Rectal smooth muscle tissue (tissue), 1 donor: ENCODE results near the gene TIMM22.
"Not testable (repeated sequence)": the region's sequence is repeated elsewhere in the genome, so short reads cannot be mapped to it uniquely, and the experiment has no call there.

Source experiments
- H3K27ac ChIP-seq: one replicate; pipeline ENCODE4 v1.7.0; 2013; ENCODE audit warnings: low read depth, low read length, inconsistent platforms
- H3K27me3 ChIP-seq: one replicate; pipeline ENCODE4 v1.7.0; 2013; ENCODE audit warnings: low read length; ENCODE audit not compliant: control insufficient read depth, insufficient read depth
- H3K36me3 ChIP-seq: one replicate; pipeline ENCODE4 v1.7.0; 2013; ENCODE audit warnings: low read length; ENCODE audit not compliant: control insufficient read depth, insufficient read depth
- H3K4me1 ChIP-seq: one replicate; pipeline ENCODE4 v1.7.0; 2013; ENCODE audit warnings: low read length; ENCODE audit not compliant: control insufficient read depth, insufficient read depth
- H3K4me3 ChIP-seq: one replicate; pipeline ENCODE4 v1.7.0; 2013; ENCODE audit warnings: low read length
- H3K9ac ChIP-seq: one replicate; pipeline ENCODE4 v1.7.0; 2013; ENCODE audit warnings: low read length

TIMM22 gene

DNA sequence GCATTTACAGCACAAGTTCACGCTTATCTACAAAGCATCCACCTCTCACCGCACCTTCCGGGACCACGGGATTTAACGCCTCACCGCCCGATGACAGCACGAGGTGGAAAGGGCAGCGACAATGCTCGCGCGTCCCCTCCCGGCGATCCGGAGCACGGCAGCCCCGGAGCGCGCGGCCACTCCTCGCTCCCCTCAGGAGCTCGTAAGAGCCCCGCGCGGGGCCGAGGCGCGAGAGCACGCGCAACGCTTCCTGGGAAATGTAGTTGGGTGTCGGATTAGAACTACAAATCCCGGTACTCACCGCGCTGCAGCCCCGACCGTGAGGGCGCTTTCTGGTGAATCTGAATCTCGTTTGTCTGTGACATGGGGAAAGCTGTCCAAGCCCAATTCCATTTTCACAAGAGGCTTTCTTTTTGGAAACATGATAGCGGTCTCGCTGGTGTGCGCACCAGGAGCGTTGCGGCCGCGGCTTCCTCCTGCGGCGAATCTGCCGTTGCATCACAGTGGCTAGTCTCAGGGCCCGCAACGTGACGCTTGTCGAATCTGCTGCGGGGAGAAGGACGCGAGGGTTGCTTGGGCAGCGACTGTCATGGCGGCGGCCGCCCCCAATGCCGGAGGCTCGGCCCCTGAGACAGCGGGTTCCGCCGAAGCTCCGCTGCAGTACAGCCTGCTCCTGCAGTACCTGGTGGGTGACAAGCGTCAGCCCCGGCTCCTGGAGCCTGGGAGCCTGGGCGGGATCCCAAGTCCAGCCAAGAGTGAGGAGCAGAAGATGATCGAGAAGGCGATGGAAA is at the start of gene TIMM22:
Gene TIMM22 (plus strand): TSS at position 576 of the 791 bp plus-strand sequence. CDS start 14 bp downstream, at position 590.
- H3K4me1 ChIP-seq = peaks cover 25% of the 10 kb centered on the region

DNA sequence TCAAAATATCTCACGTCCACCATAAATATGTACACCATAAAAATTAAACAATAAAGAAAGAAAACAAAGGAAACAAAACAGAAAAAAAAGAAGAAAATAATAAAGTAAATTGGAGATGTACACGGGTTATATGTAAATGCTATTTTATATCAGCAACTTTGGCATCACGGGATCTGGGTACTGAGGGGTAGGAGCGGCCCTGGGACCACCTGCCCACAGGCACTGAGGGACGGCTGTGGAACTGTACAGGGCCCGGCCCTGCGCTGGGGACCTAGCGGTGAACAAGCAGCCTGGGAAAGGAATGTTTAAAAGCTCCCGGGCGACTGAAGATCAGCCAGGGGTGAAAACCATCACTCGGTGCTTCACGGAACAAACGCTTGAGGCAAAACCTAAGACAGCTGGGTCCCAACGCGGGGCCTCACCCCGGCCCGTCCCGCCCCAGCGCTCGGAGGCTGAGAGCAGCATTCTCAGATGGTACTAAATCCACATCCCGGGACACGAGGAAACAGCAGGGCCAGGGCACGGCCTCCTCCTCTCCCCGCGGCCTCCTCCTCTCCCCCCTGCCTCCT is 48.6 kb upstream of the TIMM22 start:
- Histone ChIP-seq H3K27me3 (peaks cover 3% of the 10 kb centered on the region), H3K27ac (peak overlapping the region; percentile 81), H3K4me1 (peaks cover 27% of the 10 kb centered on the region), H3K4me3 (no peak overlapping the region), H3K9ac (peak overlapping the region; percentile 4), H3K36me3 (peaks cover 2% of the 10 kb centered on the region)

More for the DNA sequence above, at the start of gene TIMM22:
- H3K27ac ChIP-seq = peak within 1 kb of the TSS; percentile 95
- H3K9ac ChIP-seq = peak within 1 kb of the TSS; percentile 89
- peaks cover 8% of the 10 kb centered on the region for H3K36me3 ChIP-seq
- H3K4me3 ChIP-seq = peak within 1 kb of the TSS; percentile 100
- no peaks in the 10 kb centered on the region for H3K27me3 ChIP-seq

DNA sequence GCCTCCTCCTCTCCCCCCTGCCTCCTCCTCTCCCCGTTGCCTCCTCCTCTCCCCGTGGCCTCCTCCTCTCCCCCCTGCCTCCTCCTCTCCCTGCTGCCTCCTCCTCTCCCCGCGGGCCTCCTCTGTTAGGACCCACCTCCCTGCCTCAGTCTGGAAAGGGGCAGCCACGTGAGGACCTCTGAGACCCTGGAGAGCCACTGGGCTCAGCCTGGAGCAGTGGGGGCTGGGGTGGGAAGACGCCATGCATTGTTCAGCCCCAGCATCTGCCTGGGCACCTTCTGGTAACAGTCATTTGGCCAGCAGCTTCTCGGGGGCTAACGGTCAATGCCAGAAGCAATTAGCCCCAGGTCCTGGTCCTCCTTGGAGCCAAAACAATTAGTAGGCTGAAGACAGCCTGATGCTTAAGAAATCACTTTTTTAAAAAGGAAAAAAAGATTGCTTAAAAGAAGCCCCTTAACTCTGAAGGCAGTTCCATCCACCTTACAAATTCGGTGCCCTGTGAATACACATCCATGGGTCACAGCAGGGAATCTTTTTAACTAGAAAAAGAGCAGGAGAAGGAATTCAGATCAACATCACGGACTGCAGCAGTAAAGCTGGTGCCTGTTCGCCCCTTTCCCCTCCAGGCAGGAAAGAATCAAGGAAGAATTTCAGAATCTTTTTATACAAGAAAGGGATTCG is 47.2 kb upstream of the TIMM22 start:
- H3K36me3 ChIP-seq = peaks cover 2% of the 10 kb centered on the region
- H3K9ac ChIP-seq = no peak overlapping the region
- no peak overlapping the region for H3K4me3 ChIP-seq
- H3K4me1 ChIP-seq = peaks cover 28% of the 10 kb centered on the region
- peak overlapping the region; percentile 73 for H3K27ac ChIP-seq
- peaks cover 3% of the 10 kb centered on the region for H3K27me3 ChIP-seq

DNA sequence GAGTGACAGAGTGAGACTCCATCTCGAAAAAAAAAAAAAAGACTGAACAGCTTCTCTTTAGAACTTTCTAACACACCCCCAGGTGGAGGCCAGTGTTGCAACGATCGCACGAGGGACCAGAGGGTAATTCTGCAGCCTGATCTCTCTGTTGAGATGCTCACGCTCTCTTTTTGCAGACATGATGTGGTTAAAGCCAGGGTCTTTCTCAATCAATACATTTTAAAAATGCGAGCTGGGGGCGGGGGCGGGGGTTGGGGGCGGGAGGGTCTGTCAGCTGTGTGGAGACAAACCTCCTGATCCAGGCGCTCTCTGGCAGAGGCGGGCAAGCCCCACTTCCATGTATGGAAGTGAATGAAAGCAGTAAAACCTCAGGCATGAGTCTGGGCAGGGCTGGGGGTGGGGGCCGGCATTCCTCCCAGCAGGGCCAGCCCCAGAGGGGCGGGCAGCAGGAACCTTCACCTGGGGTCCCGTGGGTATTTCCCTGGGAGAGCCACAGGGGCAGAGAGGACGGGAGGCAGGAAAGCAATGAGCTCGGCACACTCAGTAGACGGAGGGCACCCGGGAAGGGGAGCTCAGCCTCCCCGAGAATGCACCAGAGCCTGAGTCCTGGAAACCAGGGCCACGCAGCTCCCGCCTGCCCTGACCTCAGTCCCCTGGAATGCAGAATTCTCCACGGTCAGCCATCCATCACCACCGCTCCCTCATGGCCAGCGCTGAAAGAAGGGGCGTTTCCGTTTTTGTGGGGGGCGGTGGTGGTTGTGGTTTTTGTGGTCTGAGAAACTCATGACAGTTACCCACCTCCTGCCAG is 45.4 kb upstream of the TIMM22 start:
- Histone ChIP-seq H3K4me3 (peak overlapping the region; percentile 21), H3K36me3 (peaks cover 1% of the 10 kb centered on the region), H3K27me3 (peaks cover 3% of the 10 kb centered on the region), H3K27ac (peak overlapping the region; percentile 91), H3K9ac (no peak overlapping the region), H3K4me1 (peaks cover 28% of the 10 kb centered on the region)

DNA sequence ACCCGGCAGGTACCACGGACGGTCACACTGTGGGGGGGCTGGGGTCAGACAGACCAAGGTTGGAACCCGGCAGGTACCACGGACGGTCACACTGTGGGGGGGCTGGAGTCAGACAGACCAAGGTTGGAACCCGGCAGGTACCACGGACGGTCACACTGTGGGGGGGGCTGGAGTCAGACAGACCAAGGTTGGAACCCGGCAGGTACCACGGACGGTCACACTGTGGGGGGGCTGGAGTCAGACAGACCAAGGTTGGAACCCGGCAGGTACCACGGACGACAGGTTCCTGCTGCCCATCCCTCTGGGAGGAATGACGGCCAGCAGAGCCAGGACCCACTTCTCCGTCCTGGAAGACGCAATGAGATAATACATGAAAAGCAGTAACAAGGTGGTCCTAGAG is 44.3 kb upstream of the TIMM22 start:
- peaks cover 29% of the 10 kb centered on the region for H3K4me1 ChIP-seq
- not testable (repeated sequence) for H3K9ac ChIP-seq, H3K4me3 ChIP-seq, H3K27me3 ChIP-seq, H3K36me3 ChIP-seq
- H3K27ac ChIP-seq = peak overlapping the region; percentile 66

DNA sequence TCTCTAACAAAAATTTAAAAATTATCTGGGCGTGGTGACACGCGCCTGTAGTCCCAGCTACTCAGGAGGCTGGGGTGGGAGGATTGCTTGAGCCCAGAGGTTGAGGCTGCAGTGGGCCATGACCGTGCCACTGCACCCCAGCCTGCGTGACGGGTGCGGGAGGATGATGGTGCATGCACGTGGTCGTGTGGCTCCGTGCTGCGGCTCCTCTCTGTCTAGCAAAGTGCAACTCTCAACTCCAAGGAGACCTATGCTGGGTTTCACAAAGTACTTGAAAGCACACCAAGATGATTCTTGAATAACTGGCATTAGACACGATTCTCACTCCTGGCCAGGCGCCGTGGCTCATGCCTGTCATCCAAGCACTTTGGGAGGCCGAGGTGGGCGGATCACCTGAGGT is 43.2 kb upstream of the TIMM22 start:
- Histone ChIP-seq H3K36me3 (no peaks in the 10 kb centered on the region), H3K27me3 (peaks cover 3% of the 10 kb centered on the region), H3K4me3 (no peak overlapping the region), H3K4me1 (peaks cover 33% of the 10 kb centered on the region), H3K27ac (peak overlapping the region; percentile 77), H3K9ac (no peak overlapping the region)

DNA sequence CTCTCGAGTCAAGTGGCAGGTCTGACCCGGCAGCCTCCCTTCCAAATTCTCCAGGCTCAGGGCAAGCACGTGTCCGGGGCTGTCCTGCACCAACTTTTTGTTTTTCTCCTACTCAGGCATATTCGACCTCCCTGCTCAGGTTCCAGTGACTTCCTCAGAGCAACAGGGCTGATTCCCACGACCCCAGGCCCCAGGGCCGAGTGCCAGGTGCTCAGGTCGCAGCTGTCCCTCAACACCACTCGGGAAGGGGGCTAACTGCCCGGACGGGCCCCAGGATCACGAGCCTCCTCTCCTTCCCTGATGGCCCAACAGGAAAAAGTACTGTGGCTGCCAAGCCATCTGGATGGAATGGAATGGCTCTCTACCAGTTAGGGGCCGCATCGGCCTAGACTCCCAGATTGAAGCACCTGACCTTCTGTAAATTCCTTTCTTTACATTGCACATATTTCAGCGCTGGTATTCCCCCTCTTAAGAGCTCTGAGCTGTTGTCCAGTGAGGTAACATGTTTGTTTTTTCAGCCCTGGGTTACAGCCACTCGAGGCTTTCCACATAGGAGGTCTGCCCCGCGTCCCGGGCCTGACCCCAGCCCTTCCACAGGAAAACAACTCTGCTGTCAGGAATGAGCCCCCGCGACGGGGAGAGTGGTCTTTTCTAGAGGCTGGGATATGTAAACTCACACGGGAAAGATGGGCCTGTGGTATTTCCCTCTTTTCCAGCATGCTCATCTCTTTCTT is 42.3 kb upstream of the TIMM22 start:
- Histone ChIP-seq H3K27ac (peak overlapping the region; percentile 77), H3K9ac (no peak overlapping the region), H3K4me3 (no peak overlapping the region)

DNA sequence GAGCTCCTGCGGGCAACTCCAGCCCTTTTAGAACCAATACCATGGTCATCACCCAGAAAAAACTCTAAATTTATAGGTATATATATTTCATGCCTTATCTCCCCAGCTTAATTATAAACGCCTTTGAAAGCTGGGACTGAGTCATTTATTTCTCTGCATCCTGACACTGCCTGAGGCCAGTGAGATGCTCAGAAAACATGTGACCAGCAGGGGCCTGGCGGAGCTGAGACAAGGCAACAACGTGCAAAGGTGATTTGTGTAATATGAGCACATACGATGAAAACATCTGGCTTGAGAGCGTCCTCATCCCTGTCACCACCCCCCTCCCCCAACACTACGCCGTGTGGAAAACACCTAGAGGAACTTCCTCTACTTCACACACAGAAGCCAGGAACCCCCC is 40.0 kb upstream of the TIMM22 start:
- Histone ChIP-seq H3K4me3 (no peak overlapping the region), H3K27ac (peak overlapping the region; percentile 76), H3K36me3 (no peaks in the 10 kb centered on the region), H3K9ac (no peak overlapping the region), H3K4me1 (peaks cover 17% of the 10 kb centered on the region), H3K27me3 (no peaks in the 10 kb centered on the region)

More for the DNA sequence above, 42.3 kb upstream of the TIMM22 start:
- peaks cover 3% of the 10 kb centered on the region for H3K27me3 ChIP-seq
- H3K36me3 ChIP-seq = no peaks in the 10 kb centered on the region
- H3K4me1 ChIP-seq = peaks cover 32% of the 10 kb centered on the region

DNA sequence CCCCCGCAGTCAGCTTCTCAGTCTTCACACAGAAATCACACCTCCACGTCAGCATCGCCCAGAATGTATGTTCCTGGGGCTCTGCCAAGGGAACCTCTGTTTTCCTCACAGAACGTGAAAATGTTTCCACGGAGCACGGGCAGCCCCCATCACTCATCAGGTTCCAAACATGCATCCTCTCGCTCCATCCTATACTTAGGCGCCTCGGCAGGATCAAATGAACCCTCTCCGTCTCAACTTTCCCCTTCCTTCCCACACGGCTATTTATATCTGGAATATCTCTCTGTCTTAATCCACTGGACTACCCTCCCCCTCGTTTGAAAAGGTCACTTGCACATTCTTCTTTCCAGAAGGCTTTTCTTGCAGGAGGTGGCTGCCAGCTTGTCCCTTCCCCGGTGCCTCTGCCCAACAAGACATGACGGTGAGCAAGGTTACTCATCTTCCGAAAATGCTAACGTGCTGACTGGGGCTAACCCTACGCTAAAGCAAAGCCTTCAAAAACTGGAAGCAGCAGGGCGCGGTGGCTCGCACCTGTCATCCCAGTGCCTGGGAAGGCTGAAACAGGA is 39.0 kb upstream of the TIMM22 start:
- H3K9ac ChIP-seq = no peak overlapping the region
- H3K27me3 ChIP-seq = no peaks in the 10 kb centered on the region
- no peak overlapping the region for H3K4me3 ChIP-seq
- no peaks in the 10 kb centered on the region for H3K36me3 ChIP-seq
- H3K27ac ChIP-seq = peak overlapping the region; percentile 76
- H3K4me1 ChIP-seq = peaks cover 15% of the 10 kb centered on the region

DNA sequence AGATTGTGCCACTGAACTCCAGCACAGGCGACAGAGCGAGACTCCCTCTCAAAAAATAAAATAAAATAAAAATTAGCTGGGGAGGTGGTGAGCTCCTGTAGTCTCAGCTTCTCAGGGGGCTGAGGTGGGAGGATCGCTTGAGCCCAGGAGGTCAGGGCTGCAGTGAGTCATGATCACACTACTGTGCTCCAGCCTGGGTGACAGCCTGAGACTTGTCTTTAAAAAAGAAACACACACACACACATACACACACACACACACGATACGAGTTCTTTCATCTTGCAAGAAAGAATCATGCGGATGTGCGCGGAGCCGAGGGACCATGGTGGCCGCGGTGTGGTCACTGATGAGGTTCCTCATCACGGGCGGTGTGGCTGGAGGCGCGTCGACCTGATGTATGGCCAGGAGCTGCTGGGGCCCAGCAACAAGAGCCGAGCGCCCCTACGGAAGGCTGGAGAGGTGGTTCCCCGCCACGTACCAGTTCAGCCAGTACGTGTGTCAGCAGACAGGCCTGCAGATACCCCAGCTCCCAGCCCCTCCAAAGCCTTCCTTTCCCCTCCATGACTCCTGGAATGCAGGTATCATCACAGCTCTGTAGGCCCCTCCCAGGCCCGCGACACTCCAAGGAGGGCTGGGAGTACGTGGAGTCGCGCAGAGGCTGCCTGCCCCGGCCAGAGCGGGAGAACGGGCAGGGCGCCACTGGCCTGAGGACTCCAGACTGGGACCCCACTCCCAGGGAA is 38.0 kb upstream of the TIMM22 start:
- peaks cover 15% of the 10 kb centered on the region for H3K4me1 ChIP-seq
- H3K9ac ChIP-seq = no peak overlapping the region
- H3K27me3 ChIP-seq = no peaks in the 10 kb centered on the region
- H3K27ac ChIP-seq = peak overlapping the region; percentile 76
- no peak overlapping the region for H3K4me3 ChIP-seq
- H3K36me3 ChIP-seq = no peaks in the 10 kb centered on the region

DNA sequence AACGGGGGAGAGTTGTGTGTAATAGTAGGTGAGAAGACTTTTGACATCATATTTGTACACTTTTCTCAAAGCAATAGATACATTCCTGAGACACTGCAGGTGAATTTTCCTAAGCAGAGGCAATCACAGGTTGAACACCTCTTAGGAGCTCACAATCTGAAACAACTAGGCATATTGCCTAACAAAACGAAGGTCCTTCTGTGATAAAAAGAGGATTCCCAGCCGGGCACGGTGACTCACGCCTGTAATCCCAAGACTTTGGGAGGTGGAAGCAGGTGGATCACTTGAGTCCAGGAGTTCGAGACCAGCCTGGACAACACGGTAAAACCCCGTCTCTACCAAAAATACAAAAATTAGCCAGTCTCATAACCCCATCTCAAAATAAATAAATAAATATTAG is 34.8 kb upstream of the TIMM22 start:
- Histone ChIP-seq H3K4me3 (no peak overlapping the region), H3K4me1 (peaks cover 22% of the 10 kb centered on the region), H3K27me3 (peaks cover 4% of the 10 kb centered on the region), H3K9ac (no peak overlapping the region), H3K36me3 (no peaks in the 10 kb centered on the region), H3K27ac (peak overlapping the region; percentile 36)
